ENCODE measurements around the gene SAMD9.

GRCh38 chr7:93159490-93159889 lies 41.7 kb upstream of the SAMD9 start:
- TF ChIP-seq CTCF (IDR thresholded peaks at IDR 0.05) (no peak), EZH2phosphoT487 (IDR thresholded peaks at IDR 0.05) (no peak), EZH2 (IDR thresholded peaks at IDR 0.05) (no peak)
